ENCODE results near the gene CTBP1. TPM values are rescaled to one million over a fixed set of nuclear protein-coding genes. Genes with fewer than 3 reads are reported as not detected.

The CTBP1 gene
- total RNA-seq, 1 donor from 2014 or later = 171 TPM

GRCh38 chr4:1225272-1226143 is 23.4 kb downstream of the CTBP1 start:
- DNase-seq (ENCODE audit: extremely low read depth, low read depth, low spot score) = no peak

GRCh38 chr4:1223841-1224809 is 24.8 kb downstream of the CTBP1 start:
- DNase-seq (ENCODE audit: extremely low read depth, low read depth, low spot score) = no peak

GRCh38 chr4:1222938-1223690 is 25.8 kb downstream of the CTBP1 start:
- DNase-seq (ENCODE audit: extremely low read depth, low read depth, low spot score) = no peak

GRCh38 chr4:1222036-1222789 is 26.7 kb downstream of the CTBP1 start:
- DNase-seq (ENCODE audit: extremely low read depth, low read depth, low spot score) = no peak

GRCh38 chr4:1221155-1221870 is 27.6 kb downstream of the CTBP1 start:
- no peak for DNase-seq (ENCODE audit: extremely low read depth, low read depth, low spot score)

- no peak for DNase-seq (ENCODE audit: extremely low read depth, low read depth, low spot score)
Observed at GRCh38 chr4:1220566-1220965, 28.4 kb downstream of the CTBP1 start.

- DNase-seq (ENCODE audit: extremely low read depth, low read depth, low spot score) = no peak
Observed at GRCh38 chr4:1219566-1219950, 29.4 kb downstream of the CTBP1 start.

- DNase-seq (ENCODE audit: extremely low read depth, low read depth, low spot score) = no peak
Observed at GRCh38 chr4:1218634-1219565, 30.0 kb downstream of the CTBP1 start.

- DNase-seq (ENCODE audit: extremely low read depth, low read depth, low spot score) = no peak
Observed at GRCh38 chr4:1217366-1217765, 31.6 kb downstream of the CTBP1 start.

- DNase-seq (ENCODE audit: extremely low read depth, low read depth, low spot score) = no peak
Observed at GRCh38 chr4:1216869-1217294, 32.0 kb downstream of the CTBP1 start.

GRCh38 chr4:1216076-1216614 is 32.8 kb downstream of the CTBP1 start:
- DNase-seq (ENCODE audit: extremely low read depth, low read depth, low spot score) = no peak

- DNase-seq (ENCODE audit: extremely low read depth, low read depth, low spot score) = no peak
Observed at GRCh38 chr4:1215141-1216075, 33.5 kb downstream of the CTBP1 start.

GRCh38 chr4:1214101-1215095 is 34.5 kb downstream of the CTBP1 start:
- DNase-seq (ENCODE audit: extremely low read depth, low read depth, low spot score) = no peak

GRCh38 chr4:1213336-1213995 is 35.5 kb downstream of the CTBP1 start:
- no peak for DNase-seq (ENCODE audit: extremely low read depth, low read depth, low spot score)
